Measurements from ENCODE around the gene HES1. TPM values are rescaled to one million over a fixed set of nuclear protein-coding genes. Genes with fewer than 3 reads are reported as not detected.
A peak's percentile ranks its signal among the peaks of the same experiment; 100 is the strongest.

Gene HES1
- total and polyA plus RNA-seq, 4 donors, result 28.7 to 58.9 (median 43.8) TPM

DNA sequence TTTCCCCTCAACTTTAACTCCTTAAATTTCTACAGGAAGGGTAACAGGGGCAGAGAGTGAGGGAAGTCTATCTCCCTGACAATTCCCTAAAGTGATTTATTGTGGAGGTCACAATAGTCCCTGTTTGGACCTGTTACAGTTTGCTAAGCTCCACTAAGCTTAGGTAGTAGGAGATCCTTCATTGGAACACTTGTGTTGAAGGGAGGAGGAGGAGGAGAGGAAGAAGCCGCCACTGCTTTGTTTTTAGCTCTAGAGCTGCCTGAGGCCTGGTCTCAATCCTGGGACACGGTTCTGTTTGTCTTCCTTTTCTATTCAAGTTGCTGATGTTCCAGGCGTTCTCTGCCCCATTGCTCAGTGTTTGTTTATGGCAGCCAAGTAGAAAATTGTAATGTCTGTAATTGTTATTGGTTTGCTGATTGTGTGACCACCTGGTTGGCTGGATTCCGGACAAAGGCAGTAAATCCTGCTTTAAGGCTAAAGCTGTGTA is 48.4 kb downstream of the HES1 start:
- H3K9me3 ChIP-seq (ENCODE audit: control insufficient read depth, insufficient read depth, low read length), result no peaks in the 10 kb centered on the region
- 46% methylated on average over 4 of the region's 4 CpGs for WGBS (ENCODE audit: insufficient coverage)
- peak in 1 of 6 donors; percentile 21 for DNase-seq (ENCODE audit: low read depth in 4 of 6, low spot score in 6 of 6)
- H3K27me3 ChIP-seq (ENCODE audit: control insufficient read depth, insufficient read depth, low read length), result no peaks in the 10 kb centered on the region
- no peaks in the 10 kb centered on the region for H3K36me3 ChIP-seq (ENCODE audit: control insufficient read depth, insufficient read depth, low read length)
- H3K27ac ChIP-seq (ENCODE audit: low read depth, low read length), result no peak overlapping the region
- H3K4me1 ChIP-seq (ENCODE audit: control insufficient read depth, insufficient read depth, low read length), result no peaks in the 10 kb centered on the region
- H3K4me3 ChIP-seq (ENCODE audit: low read depth, low read length), result no peak overlapping the region

DNA sequence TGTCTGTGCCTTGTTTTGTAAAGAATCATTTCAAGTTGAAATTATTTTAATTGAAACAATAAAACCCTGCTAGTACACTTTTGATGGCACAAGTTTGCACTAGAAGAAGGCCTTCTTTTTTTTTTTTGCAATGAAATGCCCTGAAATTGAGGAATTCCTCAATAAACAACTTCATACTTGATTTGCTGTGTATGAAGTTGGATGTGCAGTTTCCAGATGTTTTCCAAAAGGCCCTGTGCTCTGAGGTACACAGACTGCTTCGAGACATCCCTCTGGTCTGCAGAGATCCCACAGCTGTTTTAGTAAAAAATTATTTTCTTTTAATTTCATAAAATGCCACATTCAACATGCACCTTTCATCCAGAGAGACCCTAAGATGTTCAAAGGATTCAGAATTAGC is 48.9 kb downstream of the HES1 start:
- no peaks in the 10 kb centered on the region for H3K36me3 ChIP-seq (ENCODE audit: control insufficient read depth, insufficient read depth, low read length)
- no peaks in the 10 kb centered on the region for H3K4me1 ChIP-seq (ENCODE audit: control insufficient read depth, insufficient read depth, low read length)
- DNase-seq (ENCODE audit: low read depth in 4 of 6, low spot score in 6 of 6), result no peak
- no CpG with 5 or more reads among the region's 1 CpG for WGBS (ENCODE audit: insufficient coverage)
- no peak overlapping the region for H3K27ac ChIP-seq (ENCODE audit: low read depth, low read length)
- H3K9me3 ChIP-seq (ENCODE audit: control insufficient read depth, insufficient read depth, low read length), result no peaks in the 10 kb centered on the region
- no peak overlapping the region for H3K4me3 ChIP-seq (ENCODE audit: low read depth, low read length)
- H3K27me3 ChIP-seq (ENCODE audit: control insufficient read depth, insufficient read depth, low read length), result no peaks in the 10 kb centered on the region

DNA sequence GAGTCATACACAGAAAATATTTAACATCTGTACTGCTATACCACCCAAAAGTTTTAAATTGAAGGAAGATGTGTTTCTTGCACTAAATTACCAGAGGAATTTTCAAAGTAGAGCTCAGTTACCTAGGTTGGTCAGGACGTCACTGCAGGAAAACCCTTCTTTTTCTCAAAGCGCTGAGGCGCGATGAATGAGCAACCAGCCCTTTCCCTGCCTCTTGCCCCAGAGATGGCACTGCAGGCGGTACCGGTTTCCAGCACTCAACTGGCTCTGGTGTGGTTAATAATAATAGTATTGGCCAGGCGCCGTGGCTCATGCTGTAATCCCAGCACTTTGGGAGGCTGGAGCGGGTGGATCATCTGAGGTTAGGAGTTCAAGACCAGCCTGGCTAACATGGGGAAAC is 49.3 kb downstream of the HES1 start:
- H3K36me3 ChIP-seq (ENCODE audit: control insufficient read depth, insufficient read depth, low read length), result no peaks in the 10 kb centered on the region
- no peak for DNase-seq (ENCODE audit: low read depth in 4 of 6, low spot score in 6 of 6)
- H3K9me3 ChIP-seq (ENCODE audit: control insufficient read depth, insufficient read depth, low read length), result no peaks in the 10 kb centered on the region
- WGBS (ENCODE audit: insufficient coverage), result 63% methylated on average over 8 of the region's 9 CpGs
- H3K4me3 ChIP-seq (ENCODE audit: low read depth, low read length), result no peak overlapping the region
- no peaks in the 10 kb centered on the region for H3K4me1 ChIP-seq (ENCODE audit: control insufficient read depth, insufficient read depth, low read length)
- H3K27ac ChIP-seq (ENCODE audit: low read depth, low read length), result no peak overlapping the region
- no peaks in the 10 kb centered on the region for H3K27me3 ChIP-seq (ENCODE audit: control insufficient read depth, insufficient read depth, low read length)

DNA sequence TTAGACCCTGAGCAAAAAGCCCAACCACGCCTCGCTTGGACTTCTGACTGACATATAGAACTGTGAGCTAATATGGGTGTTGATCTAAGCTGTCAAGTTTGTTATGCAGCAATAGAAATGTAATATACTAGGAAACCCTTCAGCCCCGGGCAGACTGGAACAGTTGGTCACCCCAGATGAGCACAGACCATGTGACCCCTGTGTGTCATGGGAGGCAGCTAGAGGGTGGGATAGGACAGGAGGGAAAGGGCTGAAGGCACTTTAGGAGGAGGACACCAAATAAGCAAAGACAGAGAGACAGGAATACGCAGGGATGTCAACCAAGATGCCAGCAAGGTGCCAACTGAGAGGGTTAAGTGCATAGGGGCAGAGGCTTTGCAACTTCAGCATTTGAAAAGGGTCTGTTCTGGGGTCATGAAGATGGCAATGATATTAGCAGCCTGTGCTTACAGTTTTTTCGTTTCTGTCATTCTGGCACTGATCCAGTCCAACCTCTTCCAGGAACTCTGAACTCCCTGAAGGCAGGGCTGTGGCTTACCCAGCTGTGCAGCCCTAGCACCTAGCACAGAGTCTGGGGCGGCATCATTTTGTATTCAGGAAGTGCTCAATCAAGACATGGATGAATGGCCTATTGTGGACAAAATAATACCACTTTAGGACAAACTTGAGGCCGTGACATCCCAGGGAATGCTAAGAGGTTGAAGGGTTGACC is 51.4 kb downstream of the HES1 start:
- H3K4me1 ChIP-seq (ENCODE audit: control insufficient read depth, insufficient read depth, low read length), result no peaks in the 10 kb centered on the region
- no peaks in the 10 kb centered on the region for H3K9me3 ChIP-seq (ENCODE audit: control insufficient read depth, insufficient read depth, low read length)
- no peaks in the 10 kb centered on the region for H3K36me3 ChIP-seq (ENCODE audit: control insufficient read depth, insufficient read depth, low read length)
- H3K27me3 ChIP-seq (ENCODE audit: control insufficient read depth, insufficient read depth, low read length), result no peaks in the 10 kb centered on the region
- DNase-seq (ENCODE audit: low read depth in 4 of 6, low spot score in 6 of 6), result no peak
- H3K27ac ChIP-seq (ENCODE audit: low read depth, low read length), result no peak overlapping the region
- 81% methylated on average over 5 of the region's 7 CpGs for WGBS (ENCODE audit: insufficient coverage)
- no peak overlapping the region for H3K4me3 ChIP-seq (ENCODE audit: low read depth, low read length)

Small RNAs within 50 kb of the gene (small RNA-seq; reads per million reads assigned to genes)
- not detected for gene RN7SL215P (ENCODE audit: low replicate concordance)

Other genes with a start within 250 kb of the HES1 start
- not detected for gene CPN2, start 215.2 kb downstream of the HES1 start, total RNA-seq
- gene CPN2, start 215.2 kb downstream of the HES1 start, polyA plus RNA-seq (ENCODE audit: insufficient read length in 2 of 2), result not detected
- under 1 TPM; 0.06 to 0.10 TPM for gene LRRC15, start 233.6 kb downstream of the HES1 start, total RNA-seq
- gene LRRC15, start 233.6 kb downstream of the HES1 start, polyA plus RNA-seq (ENCODE audit: insufficient read length in 2 of 2), result under 1 TPM; 0.12 to 0.14 TPM

All from spinal cord (tissue), 10 donors.